GM12878 (cell line): ENCODE data around the gene SLC25A48. TPM values are rescaled to one million over a fixed set of nuclear protein-coding genes. Genes with fewer than 3 reads are reported as not detected.

ENCODE experiments used
- ATAC-seq: fragments of 200-7000 bp; cut with Tn5 transposase; 3 replicates; pipeline ENCODE4 v1.9.1; 2020; ENCODE audit warnings: mild to moderate bottlenecking, moderate library complexity
- BruUV-seq: library from RNA; stranded (reverse); fragments of 400-500 nt; replicated peaks from 2 replicates; lab custom pipeline; 2021; lab: Mats Ljungman, UMichigan
- CTCF ChIA-PET: fragments of 300-600 bp; sonication (Branson Sonifier 250); formaldehyde crosslinking; extraction: SDS; loops from one replicate; lab custom pipeline; 2021; ENCODE audit warnings: inconsistent platforms; lab: Yijun Ruan, JAX
- POLR2A ChIA-PET: fragments of 350-600 bp; formaldehyde crosslinking; extraction: SDS; loops from one replicate; lab custom pipeline; 2021; ENCODE audit warnings: inconsistent platforms; lab: Charles Lee
- RAD21 ChIA-PET: fragments of 300-600 bp; sonication (Branson Sonifier 250); formaldehyde crosslinking; loops from one replicate; lab custom pipeline; 2023; ENCODE audit warnings: antibody characterized with exemption; ENCODE audit not compliant: unreplicated experiment; lab: Charles Lee
- SMC1A ChIA-PET: fragments of 300-600 bp; sonication (Branson Sonifier 250); formaldehyde crosslinking; loops from one replicate; lab custom pipeline; 2023; ENCODE audit not compliant: unreplicated experiment, uncharacterized antibody; lab: Charles Lee
- DNase-seq: peaks from one replicate; pipeline ENCODE4 v3.0.0-alpha.2; 2011; ENCODE audit warnings: low read depth, low spot score
- FAIRE-seq: peaks from 3 replicates; lab custom pipeline; 2011; peaks lifted over from hg19 to GRCh38; lab: Jason Lieb, UNC
- H2AFZ ChIP-seq: 2 replicates; pipeline ENCODE4 v1.6.0; 2011; ENCODE audit warnings: low read depth, low read length, control low read depth; ENCODE audit not compliant: control insufficient read depth
- H3K27ac ChIP-seq: 2 replicates; pipeline ENCODE4 v1.5.1; 2011; ENCODE audit warnings: control low read depth; ENCODE audit not compliant: control insufficient read depth, insufficient read depth
- H3K27me3 ChIP-seq, 2 experiments: replicated peaks in 1 of 2; 2 replicates each; pipeline versions ENCODE4 v1.6.0 to v1.6.1; 2011; ENCODE audit warnings: low read length in 1 of 2; ENCODE audit not compliant: control insufficient read depth in 2 of 2, insufficient read depth in 2 of 2
- H3K36me3 ChIP-seq, 2 experiments: 2 replicates each; pipeline ENCODE4 v1.5.1; 2011; ENCODE audit warnings: low read length in 1 of 2; ENCODE audit not compliant: control insufficient read depth in 2 of 2, insufficient read depth in 2 of 2
- H3K4me1 ChIP-seq: 2 replicates; pipeline ENCODE4 v1.6.1; 2011; ENCODE audit warnings: mild to moderate bottlenecking, low read length, moderate library complexity, mixed read lengths; ENCODE audit not compliant: control insufficient read depth, insufficient read depth
- H3K4me2 ChIP-seq: 2 replicates; pipeline ENCODE4 v1.6.0; 2011; ENCODE audit warnings: control low read depth; ENCODE audit not compliant: control insufficient read depth, insufficient read depth
- H3K4me3 ChIP-seq: fragments of 200-600 bp; sonication (generic); 2 replicates; pipeline ENCODE4 v1.5.1; 2016
- H3K79me2 ChIP-seq: 2 replicates; pipeline ENCODE4 v1.6.0; 2011; ENCODE audit warnings: low read length; ENCODE audit not compliant: control insufficient read depth, insufficient read depth
- H3K9ac ChIP-seq: 2 replicates; pipeline ENCODE4 v1.8.0; 2011; ENCODE audit warnings: low read length, control low read depth, mixed read lengths; ENCODE audit not compliant: control insufficient read depth, insufficient read depth
- H3K9me3 ChIP-seq: replicated peaks from 3 replicates; pipeline ENCODE4 v1.5.1; 2011; ENCODE audit warnings: mild to moderate bottlenecking, low read length; ENCODE audit not compliant: control insufficient read depth, insufficient read depth
- H4K20me1 ChIP-seq: 2 replicates; pipeline ENCODE4 v1.6.0; 2011; ENCODE audit not compliant: control insufficient read depth, insufficient read depth
- ATF2 ChIP-seq: IDR thresholded peaks from 2 replicates; pipeline ENCODE4 v1.6.1; 2012; ENCODE audit warnings: low read length, inconsistent platforms
- BHLHE40 ChIP-seq, 2 experiments: fragments of 450-650 bp in 1 of 2; IDR thresholded peaks; 2 replicates each; pipeline ENCODE4 v1.6.1; 2011 to 2017; ENCODE audit warnings: low read depth in 2 of 2, borderline replicate concordance in 1 of 2, improper control_type of control experiment in 1 of 2, low read length in 1 of 2, mild to moderate bottlenecking in 1 of 2
- CREM ChIP-seq: IDR thresholded peaks from 2 replicates; pipeline ENCODE4 v1.6.1; 2014; ENCODE audit warnings: antibody characterized with exemption, low read depth
- CUX1 ChIP-seq: IDR thresholded peaks from 2 replicates; pipeline ENCODE4 v1.6.1; 2012; ENCODE audit warnings: improper control_type of control experiment, low read depth, low read length; ENCODE audit not compliant: insufficient replicate concordance
- GABPA ChIP-seq: IDR thresholded peaks from 2 replicates; pipeline ENCODE4 v1.6.1; 2014; ENCODE audit warnings: antibody characterized with exemption, low read depth, mild to moderate bottlenecking, inconsistent platforms
- HDAC6 ChIP-seq: fragments of 200-600 bp; sonication (generic); IDR thresholded peaks from one replicate; pipeline ENCODE4 v1.8.0; 2017; ENCODE audit warnings: antibody characterized with exemption; ENCODE audit not compliant: unreplicated experiment
- IKZF1 ChIP-seq: fragments of 450-650 bp; conservative IDR thresholded peaks from 2 replicates; pipeline ENCODE4 v1.6.1; 2017; ENCODE audit warnings: antibody characterized with exemption, mild to moderate bottlenecking
- MEF2B ChIP-seq: fragments of 450-650 bp; IDR thresholded peaks from 2 replicates; pipeline ENCODE4 v1.6.1; 2018; ENCODE audit warnings: mild to moderate bottlenecking, moderate library complexity; ENCODE audit not compliant: partially characterized antibody, poor library complexity, severe bottlenecking
- MYB ChIP-seq: fragments of 150-350 bp; IDR thresholded peaks from 2 replicates; pipeline ENCODE4 v1.6.1; 2014; ENCODE audit warnings: mild to moderate bottlenecking, low read depth, low read length, borderline replicate concordance
- MYC ChIP-seq: IDR thresholded peaks from 2 replicates; pipeline ENCODE4 v1.6.1; 2011; ENCODE audit warnings: mild to moderate bottlenecking, low read length, moderate library complexity, inconsistent platforms; ENCODE audit not compliant: insufficient read depth, insufficient replicate concordance, insufficient read length, severe bottlenecking
- NFIC ChIP-seq: IDR thresholded peaks from 2 replicates; pipeline ENCODE4 v1.6.1; 2012; ENCODE audit warnings: low read depth, mild to moderate bottlenecking, inconsistent platforms, low read length, moderate library complexity
- NFYA ChIP-seq: IDR thresholded peaks from 2 replicates; pipeline ENCODE4 v1.6.1; 2011; ENCODE audit warnings: low read depth, mild to moderate bottlenecking, low read length, improper control_type of control experiment, borderline replicate concordance
- RAD21 ChIP-seq: IDR thresholded peaks from 2 replicates; pipeline ENCODE4 v1.6.1; 2011; ENCODE audit warnings: mild to moderate bottlenecking, low read depth, low read length, moderate library complexity; ENCODE audit not compliant: insufficient read depth
- SIX5 ChIP-seq: IDR thresholded peaks from 2 replicates; pipeline ENCODE4 v1.6.1; 2011; ENCODE audit warnings: mild to moderate bottlenecking, low read depth, low read length, moderate library complexity; ENCODE audit not compliant: severe bottlenecking
- SREBF2 ChIP-seq: IDR thresholded peaks from 2 replicates; pipeline ENCODE4 v1.6.1; 2012; ENCODE audit warnings: mild to moderate bottlenecking, low read length
- YY1 ChIP-seq: IDR thresholded peaks from 2 replicates; pipeline ENCODE4 v1.6.1; 2011; ENCODE audit warnings: low read depth, mild to moderate bottlenecking, low read length
- WGBS: methylation state at CpG from one replicate; pipeline ENCODE4 v1.1.6; 2016; ENCODE audit warnings: low lambda C conversion rate; ENCODE audit not compliant: insufficient replicate concordance, insufficient coverage; ENCODE audit errors: missing lambda C conversion rate; 5-methylcytosine and 5-hydroxymethylcytosine counted together
- in situ Hi-C: fragments of 300-500 bp; cut with MboI; formaldehyde crosslinking; loops from 9 replicates; pipeline ENCODE4 v1.14.3; 2018; ENCODE audit warnings: mixed read lengths
- intact Hi-C: fragments of 100-400 bp; cut with micrococcal nuclease; formaldehyde crosslinking; loops from one replicate; pipeline ENCODE4 v1.14.2; 2022; ENCODE audit not compliant: unreplicated experiment
- polyA plus RNA-seq, 11 experiments: library from polyadenylated mRNA; depleted of rRNA in 4 of 11; unstranded in 6 of 11; stranded (reverse) in 5 of 11; fragments of >200 nt; fragmentation: Nextera tagmentation in 4 of 11; fragmentation: Illumina TruSeq in 1 of 11; extraction: Ambion mirVana in 4 of 11; extraction: Trizol in 1 of 11; gene quantifications; 1 replicate in 1 of 11; 2 replicates in 10 of 11; pipeline versions ENCODE4 v1.2.1 to v1.2.3, GENCODE V29; 2011 to 2016; ENCODE audit warnings: inconsistent platforms in 2 of 11, missing spikeins in 2 of 11, low read depth in 1 of 11
- total RNA-seq, 4 experiments: library from RNA; depleted of rRNA in 3 of 4; stranded (reverse); fragments of >200 nt in 3 of 4; fragmentation: Illumina TruSeq in 1 of 4; extraction: Trizol in 1 of 4; gene quantifications; 2 replicates each; pipeline versions ENCODE4 v1.2.1 to v1.2.3, GENCODE V29; 2013 to 2021

Gene SLC25A48
- total and polyA plus RNA-seq, 10 of the 15 experiments (the other 5 are each of a cell fraction or from before 2014, with no cell fraction given) = 0.06 TPM; not detected in 9

GRCh38 chr5:135880801-135881200 lies 46.3 kb downstream of the SLC25A48 start:
- intact Hi-C loops (no loop called here), in situ Hi-C loops (no loop called here)
- BruUV-seq = no TSS peak
- no peak for DNase-seq
- no peaks in the 10 kb centered on the region for H3K36me3 ChIP-seq
- SMC1A ChIA-PET = interaction anchor here (1.1 kb wide), 1 partner anchor 10 kb away, joined by 3 read pairs; no protein-coding TSS in a partner anchor
- H3K4me1 ChIP-seq = no peaks in the 10 kb centered on the region
- no peak overlapping the region for H2AFZ ChIP-seq
- no peaks in the 10 kb centered on the region for H3K9me3 ChIP-seq
- H3K27ac ChIP-seq = no peak overlapping the region
- CTCF ChIA-PET = interaction anchor here (1.1 kb wide), 1 partner anchor 10 kb away, joined by 3 read pairs; no protein-coding TSS in a partner anchor
- no peak overlapping the region for H3K9ac ChIP-seq
- no peak overlapping the region for H3K4me2 ChIP-seq
- H3K4me3 ChIP-seq = no peak overlapping the region
- no peaks in the 10 kb centered on the region for H4K20me1 ChIP-seq
- FAIRE-seq = no peak
- WGBS = 76% methylated on average over 7 of the region's 7 CpGs
- TF ChIP-seq GABPA (no peak), BHLHE40 (IDR thresholded peaks at IDR 0.05; ENCODE audit: borderline replicate concordance in 1 of 2, low read depth in 2 of 2, low read length in 1 of 2) (no peak), MYC (no peak), MEF2B (no peak), NFYA (no peak), ATF2 (no peak), NFIC (no peak), YY1 (no peak), SREBF2 (no peak), HDAC6 (no peak), SIX5 (no peak), IKZF1 (no peak), MYB (no peak), CREM (no peak), RAD21 (no peak), CUX1 (no peak)
- no peaks in the 10 kb centered on the region for H3K79me2 ChIP-seq
- no peaks in the 10 kb centered on the region for H3K27me3 ChIP-seq
- ATAC-seq = no peak
- POLR2A ChIA-PET = no interaction called here
- RAD21 ChIA-PET = no interaction called here
